MCF 10A (cell line): ENCODE results near the gene IFT25. TPM values are rescaled to one million over a fixed set of nuclear protein-coding genes. Genes with fewer than 3 reads are reported as not detected.
"Not testable (repeated sequence)": the region's sequence is repeated elsewhere in the genome, so short reads cannot be mapped to it uniquely, and the experiment has no call there.

Experiments
- BruUV-seq: library from RNA; stranded (reverse); fragments of 400-500 nt; replicated peaks from 2 replicates; lab custom pipeline; 2021; lab: Mats Ljungman, UMichigan
- CTCF ChIA-PET: fragments of 300-600 bp; sonication (Branson Sonifier 250); formaldehyde crosslinking; extraction: SDS; loops from one replicate; lab custom pipeline; 2021; ENCODE audit warnings: antibody characterized with exemption, inconsistent platforms; lab: Yijun Ruan, JAX
- POLR2A ChIA-PET: fragments of 300-600, 350-650 bp; sonication (Branson Sonifier 250); formaldehyde crosslinking; extraction: SDS; loops from one replicate; lab custom pipeline; 2020; ENCODE audit warnings: antibody characterized with exemption, inconsistent platforms; lab: Yijun Ruan, JAX
- DNase-seq: peaks from one replicate; pipeline ENCODE4 v3.0.0-alpha.2; 2018; ENCODE audit not compliant: unreplicated experiment
- H3K27ac Mint-ChIP-seq: one replicate; pipeline ENCODE4 v1.8.0; 2022; ENCODE audit warnings: mild to moderate bottlenecking, low read depth, mixed read lengths; ENCODE audit not compliant: unreplicated experiment
- H3K27me3 Mint-ChIP-seq: one replicate; pipeline ENCODE4 v1.8.0; 2022; ENCODE audit warnings: mixed read lengths; ENCODE audit not compliant: insufficient read depth, unreplicated experiment
- H3K36me3 Mint-ChIP-seq: one replicate; pipeline ENCODE4 v1.8.0; 2022; ENCODE audit warnings: mild to moderate bottlenecking, moderate library complexity, mixed read lengths; ENCODE audit not compliant: insufficient read depth, unreplicated experiment
- H3K4me1 Mint-ChIP-seq: one replicate; pipeline ENCODE4 v1.8.0; 2022; ENCODE audit warnings: mixed read lengths; ENCODE audit not compliant: insufficient read depth, unreplicated experiment
- H3K4me3 Mint-ChIP-seq: one replicate; pipeline ENCODE4 v1.8.0; 2022; ENCODE audit warnings: mild to moderate bottlenecking, moderate library complexity, mixed read lengths; ENCODE audit not compliant: unreplicated experiment
- H3K9me3 Mint-ChIP-seq: one replicate; pipeline ENCODE4 v1.8.0; 2022; ENCODE audit warnings: mixed read lengths; ENCODE audit not compliant: unreplicated experiment
- CTCF ChIP-seq: fragments of 200-600 bp; IDR thresholded peaks from one replicate; pipeline ENCODE4 v1.8.0; 2022; ENCODE audit warnings: antibody characterized with exemption, mild to moderate bottlenecking; ENCODE audit not compliant: unreplicated experiment
- intact Hi-C: fragments of 100-400 bp; cut with micrococcal nuclease; formaldehyde crosslinking; loops from 2 replicates; pipeline ENCODE4 v1.14.1; 2022
- total RNA-seq: library from RNA; stranded (reverse); gene quantifications from 2 replicates; pipeline ENCODE4 v1.2.3, GENCODE V29; 2022

IFT25 gene
- total RNA-seq, 1 experiment from 2014 or later: 22.3 TPM

GRCh38 chr1:53888681-53889080 lies 56.8 kb downstream of the IFT25 start:
- no TSS peak for BruUV-seq
- ChIA-PET POLR2A (interaction anchor here (1.0 to 2.8 kb wide), 4 partner anchors 57 to 163 kb away, joined by 3 to 20 read pairs (median 8); partner anchors contain the start of genes IFT25 and LRRC42), CTCF (interaction anchor here (0.6 to 1.3 kb wide), 4 partner anchors 10 to 163 kb away, joined by 3 to 6 read pairs (median 4); no protein-coding TSS in a partner anchor)
- H3K4me1 Mint-ChIP-seq: peaks cover 4% of the 10 kb centered on the region
- H3K36me3 Mint-ChIP-seq: peaks cover 10% of the 10 kb centered on the region
- DNase-seq: no peak
- H3K27ac Mint-ChIP-seq: peak overlapping the region; percentile 93
- intact Hi-C loops: no loop called here
- H3K9me3 Mint-ChIP-seq: no peaks in the 10 kb centered on the region
- TF ChIP-seq CTCF: no peak
- no peaks in the 10 kb centered on the region for H3K27me3 Mint-ChIP-seq
- H3K4me3 Mint-ChIP-seq: peak overlapping the region; percentile 84

- POLR2A ChIA-PET: interaction anchor here (1.3 kb wide), 1 partner anchor 62 kb away, joined by 3 read pairs; the partner anchor contains the start of gene IFT25
- H3K27ac Mint-ChIP-seq, intact Hi-C loops, BruUV-seq, DNase-seq, H3K4me3 Mint-ChIP-seq, H3K27me3 Mint-ChIP-seq, H3K4me1 Mint-ChIP-seq, H3K9me3 Mint-ChIP-seq: not testable (repeated sequence)
- H3K36me3 Mint-ChIP-seq: peaks cover 31% of the 10 kb centered on the region
- CTCF ChIA-PET: interaction anchor here (5.7 to 10.4 kb wide), 2 partner anchors 24 to 76 kb away, joined by 67 to 151 read pairs; no protein-coding TSS in a partner anchor
These were observed 61.9 kb downstream of the IFT25 start for GRCh38 chr1:53883600-53883999.

- intact Hi-C loops, DNase-seq, H3K27ac Mint-ChIP-seq, H3K9me3 Mint-ChIP-seq, POLR2A ChIA-PET, H3K4me3 Mint-ChIP-seq, H3K4me1 Mint-ChIP-seq, H3K27me3 Mint-ChIP-seq, BruUV-seq: not testable (repeated sequence)
- H3K36me3 Mint-ChIP-seq: peaks cover 34% of the 10 kb centered on the region
- CTCF ChIA-PET: interaction anchor here (0.6 to 10.4 kb wide), 6 partner anchors 17 to 85 kb away, joined by 3 to 151 read pairs (median 4); no protein-coding TSS in a partner anchor
These were observed 63.6 kb downstream of the IFT25 start for GRCh38 chr1:53881853-53882252.

DNA sequence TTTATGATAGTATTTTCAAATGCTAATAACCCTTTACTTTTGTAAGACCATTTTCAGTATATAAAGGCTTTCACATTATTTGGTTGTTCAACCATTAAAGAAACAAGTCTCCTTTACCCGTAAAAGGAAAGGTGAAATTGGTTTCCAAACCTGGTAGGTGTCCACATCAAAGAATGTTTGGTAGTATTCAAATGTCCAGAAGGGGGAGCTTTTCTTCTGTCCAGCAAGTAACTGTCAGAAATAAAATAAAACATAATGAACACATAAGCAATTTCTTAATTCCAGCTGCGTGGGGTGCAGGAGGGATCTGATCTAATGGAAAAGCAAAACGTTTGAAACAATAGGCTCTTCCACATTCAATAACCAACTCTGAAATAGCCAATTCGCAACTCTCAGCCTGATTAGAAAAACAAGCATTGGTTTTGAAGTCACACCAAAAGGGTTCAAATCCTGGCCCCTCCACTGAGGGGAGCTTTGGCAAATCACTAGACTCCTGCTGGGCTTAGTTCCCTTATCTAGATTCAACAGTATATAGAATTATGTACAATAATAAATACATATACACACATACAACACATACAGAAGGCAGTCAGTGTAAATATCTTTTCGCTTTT lies 66.9 kb downstream of the IFT25 start:
- TF ChIP-seq CTCF: peak; percentile 63
- Mint-ChIP-seq H3K27me3 (no peaks in the 10 kb centered on the region), H3K9me3 (no peaks in the 10 kb centered on the region), H3K36me3 (peaks cover 43% of the 10 kb centered on the region), H3K4me1 (no peaks in the 10 kb centered on the region), H3K27ac (no peak overlapping the region), H3K4me3 (no peak overlapping the region)
- POLR2A ChIA-PET: interaction anchor here (0.6 to 2.2 kb wide), 11 partner anchors 11 to 174 kb away, joined by 3 to 13 read pairs (median 5); partner anchors contain the start of genes IFT25, LRRC42, TCEANC2 and TMEM59
- no TSS peak for BruUV-seq
- intact Hi-C loops: loop anchor here (1.0 to 5.0 kb wide), 3 partner anchors 71 to 174 kb away; partner anchors contain the start of genes TCEANC2 and TMEM59
- DNase-seq: peak; percentile 59
- CTCF ChIA-PET: interaction anchor here (0.6 to 10.4 kb wide), 35 partner anchors 9 to 1071 kb away, joined by 3 to 151 read pairs (median 4); partner anchors contain the start of genes IFT25, LRRC42 and YIPF1

GRCh38 chr1:53875150-53875549 lies 70.3 kb downstream of the IFT25 start:
- ChIA-PET POLR2A (interaction anchor here (1.4 to 1.5 kb wide), 2 partner anchors 10 to 22 kb away, joined by 3 to 4 read pairs; no protein-coding TSS in a partner anchor), CTCF (interaction anchor here (0.7 to 10.4 kb wide), 7 partner anchors 10 to 920 kb away, joined by 3 to 151 read pairs (median 4); no protein-coding TSS in a partner anchor)
- DNase-seq, H3K27me3 Mint-ChIP-seq, H3K4me3 Mint-ChIP-seq, H3K9me3 Mint-ChIP-seq, BruUV-seq, H3K4me1 Mint-ChIP-seq, H3K27ac Mint-ChIP-seq: not testable (repeated sequence)
- intact Hi-C loops: loop anchor here (5.0 kb wide), 1 partner anchor 177 kb away; the partner anchor contains the start of genes TCEANC2 and TMEM59
- H3K36me3 Mint-ChIP-seq: peaks cover 47% of the 10 kb centered on the region
